Kidney (tissue), 14 donors: ENCODE data around the gene STK32A. TPM values are rescaled to one million over a fixed set of nuclear protein-coding genes. Genes with fewer than 3 reads are reported as not detected.

Source experiments
- DNase-seq, 5 donors: peaks; one replicate each; pipeline ENCODE4 v3.0.0-alpha.2; 2013 to 2020
- FAIRE-seq: peaks from 2 replicates; lab custom pipeline; 2012; peaks lifted over from hg19 to GRCh38; lab: Jason Lieb, UNC
- H3K27ac ChIP-seq, 2 donors: one replicate each; pipeline ENCODE4 v1.7.0; 2013; ENCODE audit warnings: low read depth in 2 of 2, low read length in 2 of 2, inconsistent platforms in 1 of 2
- H3K27me3 ChIP-seq: one replicate; pipeline ENCODE4 v1.7.1; 2013; ENCODE audit warnings: low read length, inconsistent platforms; ENCODE audit not compliant: control insufficient read depth, insufficient read depth
- H3K36me3 ChIP-seq, 3 donors: one replicate each; pipeline versions ENCODE4 v1.7.0 to v1.7.1; 2013; ENCODE audit warnings: low read length in 3 of 3, control low read depth in 1 of 3, inconsistent platforms in 1 of 3; ENCODE audit not compliant: insufficient read depth in 3 of 3, control insufficient read depth in 2 of 3
- H3K4me1 ChIP-seq, 3 donors: one replicate each; pipeline versions ENCODE4 v1.7.0 to v1.7.1; 2013; ENCODE audit warnings: low read length in 3 of 3, inconsistent platforms in 1 of 3, low read depth in 1 of 3; ENCODE audit not compliant: control insufficient read depth in 2 of 3, insufficient read depth in 2 of 3
- H3K4me3 ChIP-seq, 3 donors: one replicate each; pipeline versions ENCODE4 v1.7.0 to v1.8.1; 2013; ENCODE audit warnings: low read length in 3 of 3, control low read depth in 1 of 3, inconsistent platforms in 1 of 3
- H3K9ac ChIP-seq, 3 donors: one replicate each; pipeline versions ENCODE4 v1.7.0 to v1.7.1; 2013; ENCODE audit warnings: low read length in 3 of 3, control low read depth in 1 of 3, inconsistent platforms in 1 of 3
- H3K9me3 ChIP-seq, 3 donors: one replicate each; pipeline versions ENCODE4 v1.7.0 to v1.7.1; 2013; ENCODE audit warnings: low read length in 3 of 3, control low read depth in 1 of 3, inconsistent platforms in 1 of 3; ENCODE audit not compliant: control insufficient read depth in 2 of 3, insufficient read depth in 1 of 3
- CTCF ChIP-seq: IDR thresholded peaks from 3 replicates; pipeline ENCODE4 v1.5.1; 2012; ENCODE audit warnings: mild to moderate bottlenecking, moderate library complexity, borderline replicate concordance; ENCODE audit not compliant: insufficient read depth; ENCODE audit errors: extremely low read depth
- intact Hi-C: fragments of 100-400 bp; cut with DNase I; formaldehyde crosslinking; loops from one replicate; pipeline ENCODE4 v1.11.1; 2022
- polyA plus RNA-seq: library from polyadenylated mRNA; stranded (reverse); fragments of 350-450 nt; fragmentation: Illumina TruSeq; extraction: RNeasy Lipid Tissue Mini Kit (QIAGEN cat#74804); gene quantifications from one replicate; pipeline ENCODE4 v1.2.3, GENCODE V29; 2014; ENCODE audit warnings: low read depth, low replicate concordance; ENCODE audit not compliant: insufficient read depth
- total RNA-seq: library from RNA; stranded (reverse); fragmentation: NEBNext Ultra II Directional; extraction: Animal tissue kit (Norgen Biotek cat#: 25700); gene quantifications from one replicate; pipeline ENCODE4 v1.2.1, GENCODE V29; 2021
- donor health status: control.
- donor health status: control.
- donor health status: control.
- donor health status: control.
- donor health status: control.
- donor health status: DM: yes; HTN: yes; CAD: no.
- donor health status: Normal renal cell carcinoma (clear cell type).

The STK32A gene
- total and polyA plus RNA-seq, 2 donors from 2014 or later: 7.8 to 8.6 TPM

DNA sequence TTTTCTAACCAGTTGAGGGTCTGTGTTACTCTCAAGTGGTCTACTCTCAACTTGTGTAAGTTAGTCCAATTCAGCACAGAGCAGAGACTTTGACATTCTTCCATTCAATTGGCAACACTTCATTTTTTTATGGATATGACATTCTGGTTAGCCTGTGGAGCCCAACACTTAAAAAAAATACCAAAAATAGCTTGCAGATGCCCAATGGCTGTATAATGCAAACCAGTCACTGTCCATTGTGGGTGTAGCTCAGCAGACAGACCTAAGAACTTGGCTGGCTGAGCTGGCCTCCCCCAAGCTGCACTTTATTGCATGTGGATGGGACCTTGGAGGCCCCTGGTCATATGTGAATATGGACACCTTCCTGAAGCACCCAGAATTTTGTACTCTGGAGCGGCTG lies 171.8 kb downstream of the STK32A start:
- no peak for FAIRE-seq
- intact Hi-C loops: no loop called here
- Histone ChIP-seq H3K36me3 (no peaks in the 10 kb centered on the region), H3K27ac (no peak overlapping the region), H3K4me1 (peaks cover 0 to 3% (median 0%) of the 10 kb centered on the region in 3 donors), H3K27me3 (no peaks in the 10 kb centered on the region), H3K9me3 (no peaks in the 10 kb centered on the region), H3K9ac (no peak overlapping the region), H3K4me3 (no peak overlapping the region)
- TF ChIP-seq CTCF: no peak
- no peak for DNase-seq

- Histone ChIP-seq H3K9ac (no peak overlapping the region), H3K27me3 (no peaks in the 10 kb centered on the region), H3K27ac (no peak overlapping the region), H3K36me3 (no peaks in the 10 kb centered on the region), H3K9me3 (no peaks in the 10 kb centered on the region), H3K4me3 (no peak overlapping the region), H3K4me1 (peaks cover 0 to 3% (median 0%) of the 10 kb centered on the region in 3 donors)
- FAIRE-seq: no peak
- TF ChIP-seq CTCF: no peak
- DNase-seq: peak in 1 of 5 donors; percentile 30
- intact Hi-C loops: no loop called here
These were observed 172.4 kb downstream of the STK32A start for GRCh38 chr5:147407094-147407681.

DNA sequence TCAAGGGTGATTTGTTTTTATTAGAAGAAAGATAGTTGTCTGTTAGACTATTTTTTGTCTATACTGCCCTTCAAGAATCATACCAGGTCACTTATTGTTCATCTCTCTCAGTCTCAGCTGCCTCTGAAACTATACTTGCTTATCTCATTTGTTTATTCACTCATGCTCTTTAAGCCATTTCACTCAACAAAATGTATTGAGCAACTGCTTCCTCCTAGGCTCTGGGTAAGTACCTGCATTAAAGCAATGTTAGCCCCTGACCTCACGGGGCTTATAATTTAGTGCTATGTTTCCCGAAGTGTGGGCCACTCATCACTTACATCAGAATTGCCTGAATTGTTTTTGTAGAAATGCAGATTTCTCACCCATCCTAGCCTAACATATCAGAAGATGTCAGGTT lies 174.2 kb downstream of the STK32A start:
- TF ChIP-seq CTCF: no peak
- Histone ChIP-seq H3K9ac (no peak overlapping the region), H3K27me3 (no peaks in the 10 kb centered on the region), H3K4me3 (no peak overlapping the region), H3K4me1 (peaks cover 0 to 3% (median 0%) of the 10 kb centered on the region in 3 donors), H3K27ac (no peak overlapping the region), H3K9me3 (no peaks in the 10 kb centered on the region), H3K36me3 (no peaks in the 10 kb centered on the region)
- intact Hi-C loops: no loop called here
- FAIRE-seq (no peak), DNase-seq (no peak)
